Activated CD4-positive, CD25-positive, alpha-beta regulatory T cell treated with anti-CD3 and anti-CD28 coated beads, Interleukin-2, amount 50 U/mL, for 16 hours (primary cell): ENCODE data around the gene PHACTR2.
"Not testable (repeated sequence)": the region's sequence is repeated elsewhere in the genome, so short reads cannot be mapped to it uniquely, and the experiment has no call there.

Experiments
- DNase-seq: peaks from one replicate; pipeline ENCODE4 v3.0.0-alpha.2; 2020; ENCODE audit warnings: low read depth, low spot score

Gene PHACTR2

DNA sequence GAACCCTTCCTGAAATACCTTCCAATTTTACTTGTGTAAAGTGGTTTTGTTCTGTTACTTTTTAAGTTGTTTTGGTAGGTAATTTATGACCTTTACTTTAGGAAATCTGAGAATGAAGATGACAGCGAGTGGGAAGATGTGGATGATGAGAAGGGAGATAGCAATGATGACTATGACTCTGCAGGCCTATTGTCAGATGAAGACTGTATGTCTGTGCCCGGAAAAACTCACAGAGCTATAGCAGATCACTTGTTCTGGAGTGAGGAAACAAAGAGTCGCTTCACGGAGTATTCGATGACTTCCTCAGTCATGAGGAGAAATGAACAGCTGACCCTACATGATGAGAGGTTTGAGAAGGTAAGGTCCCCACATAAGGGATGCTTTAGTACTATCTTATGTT lies 179.9 kb downstream of the PHACTR2 start:
- DNase-seq, result no peak

- DNase-seq, result no peak
These were observed 182.3 kb downstream of the PHACTR2 start for GRCh38 chr6:143859891-143860660.

GRCh38 chr6:143863771-143864170 lies 186.0 kb downstream of the PHACTR2 start:
- no peak for DNase-seq

DNA sequence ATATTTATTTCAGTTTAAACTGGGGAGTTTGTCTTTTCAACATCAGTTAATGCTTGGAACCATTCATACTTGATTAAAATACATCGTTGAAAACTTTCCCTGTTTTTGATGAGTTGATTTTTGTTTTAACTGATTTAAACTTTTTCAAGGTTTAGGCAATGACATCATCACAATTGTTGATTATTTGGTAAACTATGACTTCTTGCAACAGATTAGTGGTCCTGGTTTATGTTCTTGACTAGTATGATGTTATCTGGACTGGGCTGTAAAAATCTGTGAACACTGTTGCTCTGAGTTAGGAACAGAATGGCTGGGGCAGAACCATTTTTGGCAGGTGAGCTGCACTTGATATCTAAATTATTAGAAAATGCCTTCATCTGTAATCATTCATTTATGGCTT lies 186.5 kb downstream of the PHACTR2 start, which contains the start of gene ZC2HC1B:
Gene ZC2HC1B, plus strand, starts transcription at position 241 of the 400 bp plus-strand sequence. Its CDS starts 66 bp downstream, at position 307.
- DNase-seq, result no peak

DNA sequence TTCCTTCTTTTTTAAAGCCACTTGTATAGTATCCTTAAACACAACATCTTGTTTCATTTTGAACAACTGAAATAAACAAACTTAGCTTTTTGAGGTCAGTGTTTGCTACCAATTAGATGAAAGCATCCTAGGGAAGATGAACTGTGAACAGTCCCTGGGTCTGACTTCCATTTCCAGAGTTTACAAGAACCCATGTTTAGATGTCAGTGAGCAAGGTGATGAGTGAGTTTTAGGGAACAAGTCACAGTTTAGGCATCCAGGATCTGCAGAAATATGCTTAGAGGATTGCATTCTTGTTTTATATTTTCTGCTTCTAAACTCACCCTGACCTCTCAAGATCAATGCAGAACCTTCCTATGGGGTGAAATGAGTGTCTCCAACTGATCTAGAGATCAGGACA lies 189.5 kb downstream of the PHACTR2 start:
- no peak for DNase-seq

DNA sequence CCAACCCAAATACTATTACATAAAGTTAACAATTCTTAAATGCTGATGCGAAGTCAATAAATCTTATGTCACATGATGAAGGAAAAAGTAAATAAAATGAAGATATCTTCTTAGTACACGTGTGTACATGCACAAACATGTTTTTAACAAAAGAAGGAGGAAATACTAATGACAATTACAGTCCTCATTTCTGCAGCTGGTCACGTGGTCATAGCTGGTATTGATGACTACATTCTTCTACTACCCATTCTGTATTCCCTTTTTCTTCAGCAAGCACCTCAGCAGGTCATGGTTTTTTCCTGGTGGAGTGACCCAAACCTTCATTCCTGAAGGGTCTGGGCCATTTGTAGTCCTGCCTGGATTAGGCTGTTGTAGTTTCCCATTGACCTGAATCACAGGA lies 191.0 kb downstream of the PHACTR2 start:
- DNase-seq, result not testable (repeated sequence)

DNA sequence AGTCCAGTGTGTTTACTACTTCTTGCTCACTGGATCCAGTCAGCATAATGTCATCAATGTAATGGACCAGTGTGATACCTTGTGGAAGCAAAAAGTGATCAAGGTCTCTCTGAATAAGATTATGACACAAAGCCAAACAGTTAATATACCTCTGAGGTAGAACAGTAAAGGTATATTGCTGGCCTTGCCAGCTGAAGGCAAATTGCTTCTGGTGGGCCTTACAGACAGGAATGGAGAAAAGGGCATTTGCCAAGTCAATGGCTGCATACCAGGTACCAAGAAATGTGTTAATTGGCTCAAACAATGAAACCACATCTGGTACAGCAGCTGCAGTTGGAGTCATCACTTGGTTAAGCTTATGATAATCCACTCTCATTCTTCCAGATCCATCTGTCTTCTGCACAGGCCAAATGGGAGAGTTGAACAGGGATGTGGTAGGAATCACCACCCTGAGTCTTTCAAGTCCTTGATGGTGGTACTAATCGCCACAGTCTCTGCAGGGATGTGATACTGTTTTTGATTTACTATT lies 193.5 kb downstream of the PHACTR2 start:
- not testable (repeated sequence) for DNase-seq

DNA sequence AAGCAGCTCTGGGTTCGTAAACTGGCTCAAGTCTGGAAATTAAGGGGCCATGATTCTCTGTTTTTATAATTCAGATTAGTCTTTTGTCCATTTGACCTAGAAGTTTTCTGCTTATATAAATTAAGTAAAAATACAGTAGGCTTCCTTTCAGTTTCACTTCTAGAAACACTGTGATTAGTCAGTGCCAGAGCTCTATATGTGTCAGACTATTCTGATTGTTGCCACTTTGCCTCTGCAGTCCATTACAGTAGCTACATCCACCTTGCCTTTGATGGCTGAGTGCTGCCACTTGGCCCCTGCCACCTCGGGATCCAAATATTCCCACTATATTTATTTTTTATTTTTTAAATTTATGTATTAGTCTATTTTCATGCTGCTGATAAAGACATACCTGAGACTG lies 194.4 kb downstream of the PHACTR2 start:
- no peak for DNase-seq

GRCh38 chr6:143873600-143873999 lies 195.8 kb downstream of the PHACTR2 start:
- DNase-seq, result not testable (repeated sequence)

- not testable (repeated sequence) for DNase-seq
These were observed 196.7 kb downstream of the PHACTR2 start for GRCh38 chr6:143874503-143874902.

GRCh38 chr6:143877584-143878271 lies 200.0 kb downstream of the PHACTR2 start:
- no peak for DNase-seq

DNA sequence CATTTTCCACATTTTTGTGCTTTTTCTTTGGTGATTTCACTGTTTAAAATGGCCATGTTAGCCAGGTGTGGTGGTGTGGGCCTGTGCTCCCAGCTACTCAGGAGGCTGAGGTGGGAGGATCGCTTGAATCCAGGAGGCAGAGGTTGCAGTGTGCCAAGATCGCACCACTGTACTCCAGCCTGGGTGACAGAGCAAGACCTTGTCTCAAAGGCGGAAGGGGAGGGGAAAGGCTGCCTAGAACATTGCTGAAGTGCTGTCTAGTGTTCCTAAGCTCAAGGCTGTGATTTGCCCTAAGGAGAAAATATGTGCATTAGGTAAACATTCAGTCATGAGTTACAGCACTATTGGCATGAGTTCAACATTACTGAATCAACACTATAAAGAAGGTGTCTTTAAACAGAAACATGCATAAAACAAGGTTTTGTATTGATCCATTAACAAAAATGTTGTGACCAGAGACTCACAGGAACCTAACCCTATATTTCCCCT lies 200.6 kb downstream of the PHACTR2 start:
- DNase-seq, result no peak

DNA sequence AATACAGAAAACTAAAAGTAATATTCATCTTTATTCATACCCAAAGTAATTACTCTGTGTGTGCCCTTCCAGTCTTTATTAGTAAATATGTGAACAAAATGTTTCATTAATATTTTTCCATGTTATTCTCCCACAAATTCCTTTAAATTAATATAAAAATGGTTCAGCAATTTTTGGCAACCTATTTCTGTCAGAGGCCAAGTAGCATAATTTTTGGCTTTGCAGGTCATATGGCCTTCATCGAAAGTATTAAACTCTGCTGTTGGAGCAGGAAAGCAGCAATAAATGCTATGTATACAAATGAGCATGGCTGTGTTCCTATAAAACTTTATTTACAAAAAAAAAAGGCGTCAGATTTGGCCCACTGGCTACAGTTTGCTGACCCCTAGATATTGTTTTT lies 202.6 kb downstream of the PHACTR2 start:
- no peak for DNase-seq
